Activated T-cell treated with anti-CD3 and anti-CD28 coated beads, Interleukin-2, amount 50 U/mL, for 72 hours (primary cell): ENCODE data around the gene DLGAP1. TPM values are rescaled to one million over a fixed set of nuclear protein-coding genes. Genes with fewer than 3 reads are reported as not detected.

Source experiments
- ATAC-seq, 2 donors: fragments of 150-1000 bp; cut with Tn5 transposase; replicated peaks in 1 of 2; 2 replicates each; pipeline ENCODE4 v1.10.0; 2021; ENCODE audit warnings: moderate library complexity in 2 of 2, mild to moderate bottlenecking in 1 of 2
- DNase-seq, 2 donors: peaks; one replicate each; pipeline ENCODE4 v3.0.0; 2021 to 2022; ENCODE audit warnings: mixed read lengths in 1 of 2
- H3K27ac Mint-ChIP-seq: one replicate; pipeline ENCODE4 v1.8.0; 2022; ENCODE audit warnings: mild to moderate bottlenecking, moderate library complexity, mixed read lengths
- H3K27me3 Mint-ChIP-seq: one replicate; pipeline ENCODE4 v1.8.0; 2022; ENCODE audit warnings: low read depth, mixed read lengths
- H3K36me3 Mint-ChIP-seq, 2 donors: one replicate each; pipeline ENCODE4 v1.8.0; 2022; ENCODE audit warnings: mixed read lengths in 2 of 2, mild to moderate bottlenecking in 1 of 2; ENCODE audit not compliant: insufficient read depth in 2 of 2
- H3K4me1 Mint-ChIP-seq: one replicate; pipeline ENCODE4 v1.8.0; 2022; ENCODE audit warnings: low read depth, mixed read lengths
- H3K4me3 Mint-ChIP-seq, 2 donors: one replicate each; pipeline ENCODE4 v1.8.0; 2022; ENCODE audit warnings: mild to moderate bottlenecking in 2 of 2, mixed read lengths in 2 of 2, moderate library complexity in 2 of 2
- H3K9me3 Mint-ChIP-seq, 2 donors: one replicate each; pipeline ENCODE4 v1.8.0; 2022; ENCODE audit warnings: mixed read lengths in 2 of 2
- total RNA-seq, 2 donors: library from RNA; stranded (reverse); gene quantifications; one replicate each; pipeline ENCODE4 v1.2.3, GENCODE V29; 2022

The DLGAP1 gene
- total RNA-seq, 2 donors from 2014 or later = 0.17 to 0.51 TPM

DNA sequence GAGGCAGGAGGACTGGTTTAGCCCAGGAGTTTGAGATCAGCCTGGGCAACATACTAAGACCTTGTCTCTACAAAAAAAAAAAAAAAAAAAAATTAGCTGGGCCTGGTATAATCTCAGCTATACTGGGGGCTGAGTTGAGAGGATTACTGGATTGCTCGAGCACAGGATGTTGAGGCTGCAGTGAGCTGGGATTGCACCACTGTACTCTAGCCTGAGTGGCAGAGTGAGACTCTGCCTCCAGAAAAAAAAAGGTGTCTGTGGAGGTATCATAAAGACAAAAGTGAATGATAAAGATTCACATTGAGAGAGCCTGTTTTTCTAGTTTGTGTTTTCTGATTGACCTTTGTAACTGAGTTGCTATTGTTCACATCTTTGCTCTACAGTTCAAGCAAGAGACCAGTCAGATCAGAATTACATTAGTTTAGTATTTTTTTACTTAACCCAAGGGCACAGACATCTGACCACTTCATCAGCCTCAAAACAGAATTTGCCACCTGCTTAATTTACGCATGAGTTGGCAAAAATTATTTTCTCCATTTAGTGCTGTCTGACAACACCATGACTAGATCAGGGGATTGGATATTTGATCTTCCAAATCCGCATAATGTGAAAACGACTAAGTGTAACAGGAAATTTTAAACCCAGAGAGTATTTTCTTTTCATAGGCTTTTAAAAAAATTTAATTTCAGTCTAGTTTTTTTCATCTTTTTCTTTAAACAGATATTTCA, 734.1 kb downstream of the DLGAP1 start:
- H3K9me3 Mint-ChIP-seq = no peaks in the 10 kb centered on the region

GRCh38 chr18:3720159-3720558, 734.9 kb downstream of the DLGAP1 start:
- ATAC-seq = no peak

More for the DNA sequence above, 734.1 kb downstream of the DLGAP1 start:
- H3K27ac Mint-ChIP-seq = no peak overlapping the region
- no peak for DNase-seq
- H3K4me3 Mint-ChIP-seq = no peak overlapping the region
- no peaks in the 10 kb centered on the region for H3K4me1 Mint-ChIP-seq
- peaks cover under 1% of the 10 kb centered on the region for H3K27me3 Mint-ChIP-seq
- ATAC-seq = no peak
- H3K36me3 Mint-ChIP-seq = no peaks in the 10 kb centered on the region

GRCh38 chr18:3717376-3718025, 737.6 kb downstream of the DLGAP1 start:
- DNase-seq = no peak
- Mint-ChIP-seq H3K9me3 (no peaks in the 10 kb centered on the region), H3K27me3 (no peaks in the 10 kb centered on the region), H3K4me3 (no peak overlapping the region), H3K4me1 (no peaks in the 10 kb centered on the region), H3K36me3 (no peaks in the 10 kb centered on the region), H3K27ac (no peak overlapping the region)
- no peak for ATAC-seq

More at GRCh38 chr18:3720159-3720558, 734.9 kb downstream of the DLGAP1 start:
- Mint-ChIP-seq H3K27ac (no peak overlapping the region), H3K9me3 (no peaks in the 10 kb centered on the region), H3K4me3 (no peak overlapping the region), H3K27me3 (no peaks in the 10 kb centered on the region), H3K4me1 (no peaks in the 10 kb centered on the region), H3K36me3 (no peaks in the 10 kb centered on the region)
- DNase-seq = no peak

GRCh38 chr18:3716116-3716660, 738.9 kb downstream of the DLGAP1 start:
- no peaks in the 10 kb centered on the region for H3K36me3 Mint-ChIP-seq
- H3K27ac Mint-ChIP-seq = no peak overlapping the region
- ATAC-seq = no peak
- no peaks in the 10 kb centered on the region for H3K4me1 Mint-ChIP-seq
- H3K27me3 Mint-ChIP-seq = no peaks in the 10 kb centered on the region
- H3K4me3 Mint-ChIP-seq = no peak overlapping the region
- H3K9me3 Mint-ChIP-seq = no peaks in the 10 kb centered on the region
- no peak for DNase-seq

- no peak for DNase-seq
- Mint-ChIP-seq H3K9me3 (no peaks in the 10 kb centered on the region), H3K4me1 (no peaks in the 10 kb centered on the region), H3K27me3 (no peaks in the 10 kb centered on the region), H3K4me3 (peak overlapping the region in 1 of 2 donors; percentile 0), H3K36me3 (no peaks in the 10 kb centered on the region), H3K27ac (no peak overlapping the region)
- ATAC-seq = no peak
These were observed 739.7 kb downstream of the DLGAP1 start for GRCh38 chr18:3715231-3716080.

GRCh38 chr18:3713708-3714107, 741.4 kb downstream of the DLGAP1 start:
- ATAC-seq (no peak), DNase-seq (no peak)
- Mint-ChIP-seq H3K27me3 (no peaks in the 10 kb centered on the region), H3K9me3 (no peaks in the 10 kb centered on the region), H3K4me1 (no peaks in the 10 kb centered on the region), H3K27ac (no peak overlapping the region), H3K4me3 (no peak overlapping the region), H3K36me3 (no peaks in the 10 kb centered on the region)

- H3K27ac Mint-ChIP-seq = no peak overlapping the region
- no peak for DNase-seq
- H3K9me3 Mint-ChIP-seq = no peaks in the 10 kb centered on the region
- no peak overlapping the region for H3K4me3 Mint-ChIP-seq
- H3K4me1 Mint-ChIP-seq = no peaks in the 10 kb centered on the region
- no peaks in the 10 kb centered on the region for H3K36me3 Mint-ChIP-seq
- no peak for ATAC-seq
- H3K27me3 Mint-ChIP-seq = no peaks in the 10 kb centered on the region
These were observed 741.9 kb downstream of the DLGAP1 start for GRCh38 chr18:3713166-3713565.

DNA sequence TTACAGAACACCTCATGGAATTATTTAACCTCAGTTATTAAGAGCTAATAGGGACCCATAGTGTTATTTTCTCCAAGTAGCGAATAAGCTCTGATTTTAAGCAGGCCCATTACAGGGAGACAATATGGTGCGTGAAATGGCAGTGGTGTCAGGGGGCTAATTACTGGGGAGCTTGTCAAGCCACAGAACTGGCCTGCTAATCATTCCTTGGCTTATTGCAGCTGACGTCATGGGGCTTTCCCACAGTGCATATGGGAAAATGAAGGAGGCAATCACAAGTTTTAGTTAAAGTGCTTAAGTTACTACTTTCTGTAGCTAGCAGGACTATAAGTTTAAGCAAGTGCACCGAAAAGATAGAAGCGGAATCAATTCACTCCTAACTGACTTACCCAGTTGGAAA, 742.6 kb downstream of the DLGAP1 start:
- H3K27ac Mint-ChIP-seq = no peak overlapping the region
- no peaks in the 10 kb centered on the region for H3K36me3 Mint-ChIP-seq
- H3K4me3 Mint-ChIP-seq = no peak overlapping the region
- H3K9me3 Mint-ChIP-seq = no peaks in the 10 kb centered on the region
- no peak for ATAC-seq
- no peaks in the 10 kb centered on the region for H3K4me1 Mint-ChIP-seq
- H3K27me3 Mint-ChIP-seq = no peaks in the 10 kb centered on the region
- DNase-seq = no peak

DNA sequence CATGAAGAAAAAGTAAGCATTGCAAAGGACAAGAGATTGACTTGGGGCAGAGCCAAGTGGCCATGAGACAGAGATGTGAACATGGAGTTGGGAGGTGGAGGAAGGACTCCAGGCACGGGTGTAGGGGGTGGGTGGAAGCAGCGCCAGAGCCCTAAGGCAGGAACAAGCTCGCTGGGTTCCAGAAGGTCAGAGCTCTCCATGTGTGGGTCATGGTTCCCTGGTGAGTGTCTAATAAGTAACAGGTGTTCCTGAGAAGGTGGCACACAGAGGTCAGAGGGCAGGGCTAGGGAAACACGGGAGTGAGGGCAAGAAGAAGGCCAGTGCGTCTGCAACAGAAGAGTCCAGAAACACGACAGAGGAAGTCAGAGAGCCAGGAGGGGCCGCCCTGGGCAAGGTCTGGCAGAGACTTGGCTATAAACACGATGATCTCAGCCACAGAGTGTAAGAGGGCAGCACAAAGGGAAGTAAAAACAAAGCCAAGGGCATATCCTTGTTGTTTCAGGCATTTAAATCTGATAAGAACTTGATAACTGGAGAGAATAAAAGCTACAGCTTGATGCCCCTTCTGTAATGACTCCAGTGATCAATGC, 744.3 kb downstream of the DLGAP1 start:
- H3K9me3 Mint-ChIP-seq = no peaks in the 10 kb centered on the region
- no peak overlapping the region for H3K4me3 Mint-ChIP-seq
- no peak for ATAC-seq
- DNase-seq = no peak
- H3K27me3 Mint-ChIP-seq = peaks cover 8% of the 10 kb centered on the region
- no peak overlapping the region for H3K27ac Mint-ChIP-seq
- no peaks in the 10 kb centered on the region for H3K4me1 Mint-ChIP-seq
- H3K36me3 Mint-ChIP-seq = no peaks in the 10 kb centered on the region

DNA sequence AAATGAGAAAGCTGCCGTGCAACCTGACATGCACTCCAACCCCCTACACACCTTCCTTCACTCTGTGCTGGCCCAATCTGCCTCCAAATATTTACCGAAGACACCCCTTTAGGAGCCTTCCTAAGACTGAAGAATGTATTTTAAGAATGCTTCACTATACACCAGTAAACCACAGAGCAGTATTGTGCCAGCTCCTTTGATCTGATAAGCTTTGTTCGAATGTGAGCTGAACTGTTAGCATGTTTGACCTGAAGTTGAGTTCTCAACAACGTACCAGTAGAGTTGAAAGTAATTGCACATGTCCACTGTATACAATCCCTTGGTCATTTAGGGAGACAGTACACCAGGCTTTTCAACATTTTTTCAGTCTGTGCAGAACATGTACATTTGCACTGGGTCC, 745.9 kb downstream of the DLGAP1 start:
- H3K36me3 Mint-ChIP-seq = no peaks in the 10 kb centered on the region
- no peaks in the 10 kb centered on the region for H3K9me3 Mint-ChIP-seq
- no peaks in the 10 kb centered on the region for H3K4me1 Mint-ChIP-seq
- H3K27ac Mint-ChIP-seq = no peak overlapping the region
- H3K4me3 Mint-ChIP-seq = no peak overlapping the region
- ATAC-seq = no peak
- H3K27me3 Mint-ChIP-seq = peaks cover 8% of the 10 kb centered on the region
- no peak for DNase-seq

DNA sequence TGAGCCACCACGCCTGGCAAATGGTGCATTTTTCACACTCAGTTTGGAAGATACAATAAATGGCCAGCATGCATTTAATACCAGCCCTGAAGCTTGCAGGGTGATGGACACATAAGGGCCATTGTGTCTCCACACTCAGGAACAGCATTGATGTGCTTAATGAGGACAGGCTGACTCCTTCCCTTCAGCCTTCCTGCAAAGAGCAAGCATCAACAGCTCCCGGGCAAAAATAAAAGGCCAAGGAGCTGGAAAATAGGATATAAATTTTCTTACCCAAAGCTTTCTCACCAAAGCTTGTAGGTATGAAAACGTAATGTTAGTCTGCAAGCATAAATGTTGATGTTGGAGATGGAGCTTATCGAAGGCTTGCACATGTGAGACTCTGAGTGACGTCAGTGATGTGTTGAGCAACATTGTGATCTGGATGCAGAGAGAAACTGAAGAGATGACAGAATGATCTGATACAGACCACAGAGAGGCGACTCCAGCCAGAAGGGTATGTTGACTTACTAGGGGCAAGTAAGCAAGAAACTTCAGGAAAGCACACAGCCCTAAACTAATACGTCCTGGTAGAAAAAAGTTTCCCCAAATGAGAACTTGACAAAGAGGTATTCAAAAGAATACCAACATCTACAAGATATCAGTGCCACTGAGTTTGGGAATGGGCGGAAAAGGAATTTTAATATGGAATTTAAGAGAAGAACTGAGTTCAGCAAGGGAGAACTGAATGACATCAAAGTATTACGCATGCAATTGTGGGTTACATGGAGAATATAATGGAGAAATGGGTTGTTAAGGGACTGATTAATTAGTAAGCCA, 748.6 kb downstream of the DLGAP1 start:
- no peak for DNase-seq
- Mint-ChIP-seq H3K9me3 (no peaks in the 10 kb centered on the region), H3K27ac (no peak overlapping the region), H3K4me1 (no peaks in the 10 kb centered on the region), H3K27me3 (peaks cover 22% of the 10 kb centered on the region), H3K36me3 (no peaks in the 10 kb centered on the region), H3K4me3 (no peak overlapping the region)
- ATAC-seq = no peak
